BLaER1 treated with 17β-estradiol and CSF1 and Interleukin-3, amounts not matched to agents 10 nM and 100 nM (cell line): ENCODE data around the gene ZNF101.
A peak's percentile ranks its signal among the peaks of the same experiment; 100 is the strongest.
"Not testable (repeated sequence)": the region's sequence is repeated elsewhere in the genome, so short reads cannot be mapped to it uniquely, and the experiment has no call there.

ENCODE experiments used
- H3K27ac ChIP-seq, 11 experiments: shearing (Covaris generic); formaldehyde crosslinking; 2 replicates each; pipeline ENCODE4 v1.8.1; 2022
- H3K27me3 ChIP-seq, 11 experiments: shearing (Covaris generic); formaldehyde crosslinking; 2 replicates each; pipeline ENCODE4 v1.8.1; 2022
- H3K36me3 ChIP-seq, 11 experiments: shearing (Covaris generic); formaldehyde crosslinking; 2 replicates each; pipeline ENCODE4 v1.8.1; 2022
- H3K4me1 ChIP-seq, 10 experiments: shearing (Covaris generic); formaldehyde crosslinking; 2 replicates each; pipeline ENCODE4 v1.8.1; 2022
- H3K4me2 ChIP-seq, 11 experiments: shearing (Covaris generic); formaldehyde crosslinking; 2 replicates each; pipeline ENCODE4 v1.8.1; 2022
- H3K4me3 ChIP-seq, 10 experiments: shearing (Covaris generic); formaldehyde crosslinking; 2 replicates each; pipeline ENCODE4 v1.8.1; 2022
- H3K9ac ChIP-seq, 11 experiments: shearing (Covaris generic); formaldehyde crosslinking; 2 replicates each; pipeline ENCODE4 v1.8.1; 2022
- H3K9me3 ChIP-seq, 11 experiments: shearing (Covaris generic); formaldehyde crosslinking; replicated peaks in 1 of 11; 2 replicates each; pipeline ENCODE4 v1.8.1; 2022
- H4K20me1 ChIP-seq, 11 experiments: shearing (Covaris generic); formaldehyde crosslinking; 2 replicates each; pipeline ENCODE4 v1.8.1; 2022
- Cebpa-rat ChIP-seq, 11 experiments: shearing (Covaris generic); IDR thresholded peaks; 2 replicates each; pipeline ENCODE4 v1.8.1; 2022

The ZNF101 gene

GRCh38 chr19:19674315-19674714 is 5.7 kb downstream of the ZNF101 start:
- Histone ChIP-seq H3K9me3 (peaks cover 78 to 95% (median 90%) of the 10 kb centered on the region in 11 experiments), H3K9ac (no peak overlapping the region), H3K36me3 (peaks cover 74 to 94% (median 89%) of the 10 kb centered on the region in 11 experiments), H3K4me1 (peaks cover 12 to 19% (median 13%) of the 10 kb centered on the region in 10 experiments), H3K27me3 (no peaks in the 10 kb centered on the region), H3K4me3 (0 out of 20 replicates have a peak overlapping the region, but pooled peaks of 1 of the 10 experiments have one; percentile 16), H3K27ac (no peak overlapping the region), H4K20me1 (no peaks in the 10 kb centered on the region; a peak in 1 of 22 replicates), H3K4me2 (no peak overlapping the region)
- TF ChIP-seq Cebpa-rat (IDR thresholded peaks at IDR 0.05): no peak

GRCh38 chr19:19677579-19677978 is 8.9 kb downstream of the ZNF101 start:
- no peaks in the 10 kb centered on the region for H3K27me3 ChIP-seq
- TF ChIP-seq Cebpa-rat (IDR thresholded peaks at IDR 0.05): no peak
- no peaks in the 10 kb centered on the region for H4K20me1 ChIP-seq
- H3K36me3 ChIP-seq: peaks cover 97 to 100% (median 100%) of the 10 kb centered on the region in 11 experiments
- H3K9ac ChIP-seq: no peak overlapping the region
- H3K4me1 ChIP-seq: peaks cover 0 to 4% (median 0%) of the 10 kb centered on the region in 10 experiments; a peak in 1 of 20 replicates
- no peak overlapping the region for H3K27ac ChIP-seq
- H3K4me2 ChIP-seq: no peak overlapping the region
- peaks cover 97 to 100% (median 99%) of the 10 kb centered on the region in 11 experiments for H3K9me3 ChIP-seq
- peak overlapping the region in 4 of 10 experiments; percentile 16 to 40 (median 20); a peak in 4 of 20 replicates for H3K4me3 ChIP-seq

DNA sequence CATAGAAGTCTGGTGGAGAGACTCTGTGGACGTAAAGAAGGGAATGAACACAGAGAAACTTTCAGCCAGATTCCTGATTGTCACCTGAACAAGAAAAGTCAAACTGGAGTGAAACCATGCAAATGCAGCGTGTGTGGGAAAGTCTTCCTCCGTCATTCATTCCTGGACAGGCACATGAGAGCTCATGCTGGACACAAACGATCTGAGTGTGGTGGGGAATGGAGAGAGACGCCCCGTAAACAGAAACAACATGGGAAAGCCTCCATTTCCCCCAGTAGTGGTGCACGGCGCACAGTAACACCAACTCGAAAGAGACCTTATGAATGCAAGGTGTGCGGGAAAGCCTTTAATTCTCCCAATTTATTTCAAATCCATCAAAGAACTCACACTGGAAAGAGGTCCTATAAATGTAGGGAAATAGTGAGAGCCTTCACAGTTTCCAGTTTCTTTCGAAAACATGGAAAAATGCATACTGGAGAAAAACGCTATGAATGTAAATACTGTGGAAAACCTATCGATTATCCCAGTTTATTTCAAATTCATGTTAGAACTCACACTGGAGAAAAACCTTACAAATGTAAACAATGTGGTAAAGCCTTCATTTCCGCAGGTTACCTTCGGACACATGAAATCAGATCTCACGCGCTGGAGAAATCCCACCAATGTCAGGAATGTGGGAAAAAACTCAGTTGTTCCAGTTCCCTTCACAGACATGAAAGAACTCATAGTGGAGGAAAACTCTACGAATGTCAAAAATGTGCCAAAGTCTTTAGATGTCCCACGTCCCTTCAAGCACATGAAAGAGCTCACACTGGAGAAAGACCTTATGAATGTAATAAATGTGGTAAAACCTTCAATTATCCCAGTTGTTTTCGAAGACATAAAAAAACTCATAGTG is 10.8 kb downstream of the ZNF101 start:
- no peak for TF ChIP-seq Cebpa-rat (IDR thresholded peaks at IDR 0.05)
- Histone ChIP-seq H3K4me2 (no peak overlapping the region), H4K20me1 (no peaks in the 10 kb centered on the region), H3K9ac (no peak overlapping the region), H3K36me3 (peaks cover 96 to 100% (median 98%) of the 10 kb centered on the region in 11 experiments), H3K27ac (no peak overlapping the region), H3K4me1 (no peaks in the 10 kb centered on the region), H3K4me3 (peak overlapping the region in 6 of 10 experiments; percentile 12 to 36 (median 29); a peak in 5 of 20 replicates), H3K9me3 (peaks cover 94 to 100% (median 99%) of the 10 kb centered on the region in 11 experiments), H3K27me3 (no peaks in the 10 kb centered on the region)

DNA sequence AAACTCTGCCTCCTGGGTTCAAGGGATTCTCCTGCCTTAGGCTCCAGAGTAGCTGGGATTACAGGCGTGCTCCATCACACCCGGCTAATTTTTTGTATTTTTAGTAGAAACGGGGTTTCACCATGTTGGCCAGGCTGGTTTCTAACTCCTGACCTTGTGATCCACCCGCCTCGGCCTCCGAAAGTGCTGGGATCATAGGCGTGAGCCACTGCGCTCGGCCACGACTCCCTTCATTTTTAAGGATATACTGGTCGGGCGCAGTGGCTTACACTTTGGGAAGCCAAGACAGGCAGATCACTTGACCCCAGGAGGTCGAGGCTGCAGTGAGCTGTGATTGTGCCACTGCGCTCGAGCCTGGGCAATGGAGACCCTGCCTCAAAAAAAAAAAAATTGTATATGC is 17.5 kb downstream of the ZNF101 start:
- H3K4me3 ChIP-seq, H4K20me1 ChIP-seq, H3K4me1 ChIP-seq, H3K27me3 ChIP-seq, H3K9ac ChIP-seq, H3K4me2 ChIP-seq, H3K27ac ChIP-seq: not testable (repeated sequence)
- H3K36me3 ChIP-seq: peaks cover 43 to 58% (median 53%) of the 10 kb centered on the region in 11 experiments
- peaks cover 68 to 81% (median 74%) of the 10 kb centered on the region in 11 experiments for H3K9me3 ChIP-seq

- peaks cover 39 to 54% (median 49%) of the 10 kb centered on the region in 11 experiments for H3K36me3 ChIP-seq
- H3K9ac ChIP-seq: no peak overlapping the region
- H3K4me2 ChIP-seq: no peak overlapping the region
- H4K20me1 ChIP-seq: no peaks in the 10 kb centered on the region
- peaks cover 66 to 81% (median 74%) of the 10 kb centered on the region in 11 experiments for H3K9me3 ChIP-seq
- no peak overlapping the region for H3K4me3 ChIP-seq
- no peak overlapping the region for H3K27ac ChIP-seq
- H3K27me3 ChIP-seq: no peaks in the 10 kb centered on the region
- TF ChIP-seq Cebpa-rat (IDR thresholded peaks at IDR 0.05): no peak
- H3K4me1 ChIP-seq: no peaks in the 10 kb centered on the region
Measured at GRCh38 chr19:19686580-19686979, 17.9 kb downstream of the ZNF101 start.

GRCh38 chr19:19687090-19687489 is 18.5 kb downstream of the ZNF101 start:
- H4K20me1 ChIP-seq: no peaks in the 10 kb centered on the region
- peaks cover 34 to 49% (median 44%) of the 10 kb centered on the region in 11 experiments for H3K36me3 ChIP-seq
- H3K4me3 ChIP-seq: no peak overlapping the region
- H3K27me3 ChIP-seq: no peaks in the 10 kb centered on the region
- H3K9ac ChIP-seq: no peak overlapping the region
- no peak overlapping the region for H3K4me2 ChIP-seq
- TF ChIP-seq Cebpa-rat (IDR thresholded peaks at IDR 0.05): no peak
- peaks cover 61 to 81% (median 71%) of the 10 kb centered on the region in 11 experiments for H3K9me3 ChIP-seq
- H3K4me1 ChIP-seq: no peaks in the 10 kb centered on the region
- no peak overlapping the region for H3K27ac ChIP-seq

GRCh38 chr19:19689023-19689422 is 20.4 kb downstream of the ZNF101 start:
- not testable (repeated sequence) for H3K27ac ChIP-seq, H3K9ac ChIP-seq, H3K27me3 ChIP-seq, H3K4me1 ChIP-seq, H3K4me3 ChIP-seq, H4K20me1 ChIP-seq, H3K4me2 ChIP-seq
- peaks cover 47 to 75% (median 56%) of the 10 kb centered on the region in 11 experiments for H3K9me3 ChIP-seq
- H3K36me3 ChIP-seq: peaks cover 15 to 31% (median 24%) of the 10 kb centered on the region in 11 experiments; a peak in 21 of 22 replicates

DNA sequence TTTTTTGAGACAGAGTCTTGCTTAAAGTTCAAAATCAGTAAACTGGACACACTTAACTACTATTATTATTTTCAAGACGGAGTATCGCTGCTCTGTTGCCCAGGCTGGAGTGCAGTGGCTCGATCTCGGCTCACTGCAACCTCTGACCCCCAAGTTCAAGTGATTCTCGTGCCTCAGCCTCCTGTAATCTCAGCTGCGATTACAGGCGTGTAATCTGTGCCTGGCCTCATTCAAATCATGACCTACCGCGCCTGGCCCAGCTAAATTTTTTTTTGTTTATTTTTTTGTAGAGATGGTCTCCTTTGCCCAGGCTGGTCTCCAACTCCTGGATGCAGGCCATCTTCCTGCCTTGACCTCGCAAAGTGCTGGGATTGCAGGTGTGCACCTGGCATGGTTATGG is 23.0 kb downstream of the ZNF101 start:
- H3K9ac ChIP-seq: no peak overlapping the region
- no peak overlapping the region for H3K4me3 ChIP-seq
- peaks cover 0 to 8% (median 4%) of the 10 kb centered on the region in 11 experiments; a peak in 7 of 22 replicates for H3K36me3 ChIP-seq
- no peak overlapping the region for H3K27ac ChIP-seq
- peaks cover 23 to 55% (median 34%) of the 10 kb centered on the region in 11 experiments; a peak in 21 of 22 replicates for H3K9me3 ChIP-seq
- H4K20me1 ChIP-seq: no peaks in the 10 kb centered on the region
- no peaks in the 10 kb centered on the region for H3K4me1 ChIP-seq
- TF ChIP-seq Cebpa-rat (IDR thresholded peaks at IDR 0.05): no peak
- H3K27me3 ChIP-seq: no peaks in the 10 kb centered on the region
- no peak overlapping the region for H3K4me2 ChIP-seq

- H3K9ac ChIP-seq: no peak overlapping the region
- peaks cover 24 to 72% (median 35%) of the 10 kb centered on the region in 11 experiments for H3K9me3 ChIP-seq
- no peak for TF ChIP-seq Cebpa-rat (IDR thresholded peaks at IDR 0.05)
- H3K4me3 ChIP-seq: no peak overlapping the region
- H3K27ac ChIP-seq: no peak overlapping the region
- no peaks in the 10 kb centered on the region for H4K20me1 ChIP-seq
- no peak overlapping the region for H3K4me2 ChIP-seq
- H3K4me1 ChIP-seq: no peaks in the 10 kb centered on the region
- peaks cover 0 to 16% (median 9%) of the 10 kb centered on the region in 11 experiments; a peak in 9 of 22 replicates for H3K36me3 ChIP-seq
- H3K27me3 ChIP-seq: no peaks in the 10 kb centered on the region
Measured at GRCh38 chr19:19696386-19696785, 27.7 kb downstream of the ZNF101 start.
